Thyroid gland (tissue), 4 donors: Measurements from ENCODE around the gene SNX8.
"Not testable (repeated sequence)": the region's sequence is repeated elsewhere in the genome, so short reads cannot be mapped to it uniquely, and the experiment has no call there.

ENCODE experiments used
- POLR2A ChIP-seq, 2 donors: fragments of 450-650 bp; IDR thresholded peaks; one replicate each; pipeline ENCODE4 v1.6.1; 2017; ENCODE audit warnings: antibody characterized with exemption in 2 of 2, mild to moderate bottlenecking in 2 of 2, moderate library complexity in 1 of 2
- TF ChIP-seq, protein P1 (sequence below), 6 experiments: fragments of 200-600 bp in 3 of 6; fragments of 450-650 bp in 3 of 6; sonication (generic) in 3 of 6; IDR thresholded peaks; one replicate each; pipeline ENCODE4 v1.5.1; 2016 to 2019; ENCODE audit warnings: antibody characterized with exemption in 6 of 6, mild to moderate bottlenecking in 2 of 6, inconsistent platforms in 1 of 6, moderate library complexity in 1 of 6

DNA sequence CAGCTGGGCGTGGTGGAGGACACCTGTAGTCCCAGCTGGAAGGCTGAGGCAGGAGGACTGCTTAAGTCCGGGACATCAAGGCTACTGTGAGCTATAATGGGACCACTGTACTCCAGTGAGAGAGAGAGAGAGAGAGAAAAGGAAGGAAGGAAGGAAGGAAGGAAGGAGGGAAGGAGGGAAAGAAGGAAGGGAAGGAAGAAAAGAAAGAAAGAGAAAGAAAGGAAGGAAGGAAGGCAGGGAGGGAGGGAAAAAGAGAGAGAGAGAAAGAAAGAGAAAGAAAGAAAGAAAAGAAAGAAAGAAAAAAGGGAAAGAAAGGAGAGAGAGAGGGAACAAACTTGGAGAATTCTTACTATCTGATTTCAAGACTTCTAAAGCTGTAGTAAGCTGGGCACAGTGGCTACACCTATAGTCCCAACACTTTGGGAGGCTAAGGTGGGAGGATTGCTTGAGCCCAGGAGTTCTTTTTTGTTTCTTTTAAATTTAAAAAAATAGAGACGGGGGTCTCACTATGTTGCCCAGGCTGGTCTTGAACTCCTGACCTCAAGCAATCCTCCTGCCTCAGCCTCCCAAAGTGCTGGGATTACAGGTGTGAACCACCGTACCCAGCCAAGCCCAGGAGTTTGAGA, 18.5 kb upstream of the SNX8 start:
- TF ChIP-seq, protein P1, sequence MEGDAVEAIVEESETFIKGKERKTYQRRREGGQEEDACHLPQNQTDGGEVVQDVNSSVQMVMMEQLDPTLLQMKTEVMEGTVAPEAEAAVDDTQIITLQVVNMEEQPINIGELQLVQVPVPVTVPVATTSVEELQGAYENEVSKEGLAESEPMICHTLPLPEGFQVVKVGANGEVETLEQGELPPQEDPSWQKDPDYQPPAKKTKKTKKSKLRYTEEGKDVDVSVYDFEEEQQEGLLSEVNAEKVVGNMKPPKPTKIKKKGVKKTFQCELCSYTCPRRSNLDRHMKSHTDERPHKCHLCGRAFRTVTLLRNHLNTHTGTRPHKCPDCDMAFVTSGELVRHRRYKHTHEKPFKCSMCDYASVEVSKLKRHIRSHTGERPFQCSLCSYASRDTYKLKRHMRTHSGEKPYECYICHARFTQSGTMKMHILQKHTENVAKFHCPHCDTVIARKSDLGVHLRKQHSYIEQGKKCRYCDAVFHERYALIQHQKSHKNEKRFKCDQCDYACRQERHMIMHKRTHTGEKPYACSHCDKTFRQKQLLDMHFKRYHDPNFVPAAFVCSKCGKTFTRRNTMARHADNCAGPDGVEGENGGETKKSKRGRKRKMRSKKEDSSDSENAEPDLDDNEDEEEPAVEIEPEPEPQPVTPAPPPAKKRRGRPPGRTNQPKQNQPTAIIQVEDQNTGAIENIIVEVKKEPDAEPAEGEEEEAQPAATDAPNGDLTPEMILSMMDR (IDR thresholded peaks at IDR 0.05): not testable (repeated sequence)
- not testable (repeated sequence) for TF ChIP-seq POLR2A (IDR thresholded peaks at IDR 0.05)
